ENCODE results near the gene FUT4. TPM values are rescaled to one million over a fixed set of nuclear protein-coding genes. Genes with fewer than 3 reads are reported as not detected.

The FUT4 gene
- total RNA-seq, 2 donors from 2014 or later, result 3.3 to 3.4 TPM

- Histone ChIP-seq H3K4me1 (no peaks in the 10 kb centered on the region), H3K36me3 (no peaks in the 10 kb centered on the region), H3K9me3 (no peaks in the 10 kb centered on the region), H3K4me3 (no peak overlapping the region), H3K27ac (no peak overlapping the region), H3K27me3 (no peaks in the 10 kb centered on the region)
- DNase-seq (ENCODE audit: low spot score), result no peak
- TF ChIP-seq CTCF (IDR thresholded peaks at IDR 0.05), result no peak
Measured at GRCh38 chr11:94583866-94584500, 40.3 kb downstream of the FUT4 start.

GRCh38 chr11:94584978-94585377 is 41.3 kb downstream of the FUT4 start:
- no peak for TF ChIP-seq CTCF (IDR thresholded peaks at IDR 0.05)
- H3K36me3 ChIP-seq, result no peaks in the 10 kb centered on the region
- H3K4me3 ChIP-seq, result no peak overlapping the region
- no peak for DNase-seq (ENCODE audit: low spot score)
- no peaks in the 10 kb centered on the region for H3K4me1 ChIP-seq
- H3K9me3 ChIP-seq, result no peaks in the 10 kb centered on the region
- H3K27me3 ChIP-seq, result no peaks in the 10 kb centered on the region
- no peak overlapping the region for H3K27ac ChIP-seq

GRCh38 chr11:94585399-94585798 is 41.7 kb downstream of the FUT4 start:
- H3K4me3 ChIP-seq, result no peak overlapping the region
- H3K36me3 ChIP-seq, result peaks cover 4% of the 10 kb centered on the region
- H3K4me1 ChIP-seq, result no peaks in the 10 kb centered on the region
- no peaks in the 10 kb centered on the region for H3K9me3 ChIP-seq
- no peak for DNase-seq (ENCODE audit: low spot score)
- no peaks in the 10 kb centered on the region for H3K27me3 ChIP-seq
- TF ChIP-seq CTCF (IDR thresholded peaks at IDR 0.05), result no peak
- H3K27ac ChIP-seq, result no peak overlapping the region

GRCh38 chr11:94586546-94586945 is 42.8 kb downstream of the FUT4 start:
- TF ChIP-seq CTCF (IDR thresholded peaks at IDR 0.05), result no peak

GRCh38 chr11:94586978-94587377 is 43.3 kb downstream of the FUT4 start:
- H3K27me3 ChIP-seq, result no peaks in the 10 kb centered on the region

More at GRCh38 chr11:94586546-94586945, 42.8 kb downstream of the FUT4 start:
- Histone ChIP-seq H3K27ac (no peak overlapping the region), H3K4me1 (no peaks in the 10 kb centered on the region), H3K4me3 (no peak overlapping the region), H3K36me3 (peaks cover 4% of the 10 kb centered on the region), H3K9me3 (no peaks in the 10 kb centered on the region), H3K27me3 (no peaks in the 10 kb centered on the region)
- no peak for DNase-seq (ENCODE audit: low spot score)

More at GRCh38 chr11:94586978-94587377, 43.3 kb downstream of the FUT4 start:
- Histone ChIP-seq H3K36me3 (peaks cover 4% of the 10 kb centered on the region), H3K4me3 (no peak overlapping the region), H3K27ac (no peak overlapping the region), H3K4me1 (no peaks in the 10 kb centered on the region), H3K9me3 (no peaks in the 10 kb centered on the region)
- no peak for DNase-seq (ENCODE audit: low spot score)
- no peak for TF ChIP-seq CTCF (IDR thresholded peaks at IDR 0.05)
